OCI-LY3 (cell line): ENCODE data around the gene OR5B21.

Experiments
- CTCF ChIP-seq: fragments of 200-600, 300-600 bp; sonication (generic); IDR thresholded peaks from 2 replicates; pipeline ENCODE4 v1.5.1; 2014; ENCODE audit warnings: antibody characterized with exemption, low read length, low read depth
- EZH2phosphoT487 ChIP-seq: fragments of 200-600 bp; shearing (Covaris generic); IDR thresholded peaks from 2 replicates; pipeline ENCODE4 v1.6.1; 2018; ENCODE audit warnings: antibody characterized with exemption, mixed run types, low read depth

GRCh38 chr11:58487170-58487569 lies 20.7 kb downstream of the OR5B21 start:
- TF ChIP-seq CTCF (no peak), EZH2phosphoT487 (no peak)
